HepG2 (cell line): ENCODE results near the gene NHSL1. TPM values are rescaled to one million over a fixed set of nuclear protein-coding genes. Genes with fewer than 3 reads are reported as not detected.

Experiments used
- ATAC-seq: fragments of 200-7000 bp; cut with Tn5 transposase; 3 replicates; pipeline ENCODE4 v1.9.1; 2020; ENCODE audit warnings: mild to moderate bottlenecking, moderate library complexity
- BruUV-seq: library from RNA; stranded (reverse); fragments of 400-500 nt; replicated peaks from 2 replicates; lab custom pipeline; 2021; lab: Mats Ljungman, UMichigan
- CTCF ChIA-PET: fragments of 300-600 bp; formaldehyde crosslinking; extraction: SDS; loops from one replicate; lab custom pipeline; 2021; ENCODE audit warnings: low total read pairs, inconsistent platforms, low intra/inter-chr PET ratio; lab: Yijun Ruan, JAX
- POLR2A ChIA-PET: fragments of 350-600 bp; sonication (Branson Sonifier 250); formaldehyde crosslinking; loops from one replicate; lab custom pipeline; 2020; ENCODE audit warnings: antibody characterized with exemption, inconsistent platforms; lab: Yijun Ruan, JAX
- DNase-seq: peaks from one replicate; pipeline ENCODE4 v3.0.0-alpha.2; 2015; ENCODE audit warnings: low spot score
- FAIRE-seq: peaks from 3 replicates; lab custom pipeline; 2011; peaks lifted over from hg19 to GRCh38; lab: Jason Lieb, UNC
- H2AFZ ChIP-seq: one replicate; pipeline ENCODE4 v1.6.1; 2011; ENCODE audit warnings: low read length, inconsistent platforms
- H3K27ac ChIP-seq: fragments of 300-600 bp; 3 replicates; pipeline ENCODE4 v1.8.0; 2011; ENCODE audit warnings: mixed run types, mild to moderate bottlenecking, mixed read lengths, low read length, inconsistent platforms; ENCODE audit not compliant: insufficient read depth; ENCODE audit errors: extremely low read length
- H3K27me3 ChIP-seq, 2 experiments: fragments of 200-600 bp in 1 of 2; 2 replicates in 1 of 2; 3 replicates in 1 of 2; pipeline versions ENCODE4 v1.6.0 to v1.8.0; 2011; ENCODE audit warnings: low read length in 2 of 2, mild to moderate bottlenecking in 2 of 2, moderate library complexity in 2 of 2, inconsistent platforms in 1 of 2; ENCODE audit not compliant: insufficient read depth in 2 of 2, control insufficient read depth in 1 of 2
- H3K36me3 ChIP-seq, 2 experiments: fragments of 200-600 bp in 1 of 2; replicated peaks in 1 of 2; 2 replicates in 1 of 2; 3 replicates in 1 of 2; pipeline versions ENCODE4 v1.5.1 to v1.8.0; 2011; ENCODE audit warnings: low read length in 2 of 2, inconsistent platforms in 1 of 2; ENCODE audit not compliant: insufficient read depth in 2 of 2, control insufficient read depth in 1 of 2
- H3K4me1 ChIP-seq: 2 replicates; pipeline ENCODE4 v1.5.1; 2012; ENCODE audit warnings: low read length, inconsistent platforms; ENCODE audit not compliant: insufficient read depth
- H3K4me2 ChIP-seq: 2 replicates; pipeline ENCODE4 v1.6.0; 2011; ENCODE audit warnings: low read depth, low read length, inconsistent platforms
- H3K4me3 ChIP-seq, 3 experiments: fragments of 200-600 bp in 1 of 3; sonication (generic), shearing (Covaris generic) in 1 of 3; replicated peaks in 1 of 3; 2 replicates each; pipeline ENCODE4 v1.5.1; 2011 to 2016; ENCODE audit warnings: low read length in 3 of 3, inconsistent platforms in 2 of 3, low read depth in 2 of 3, mild to moderate bottlenecking in 2 of 3, control low read depth in 1 of 3, mixed read lengths in 1 of 3; ENCODE audit not compliant: insufficient read depth in 1 of 3
- H3K79me2 ChIP-seq: one replicate; pipeline ENCODE4 v1.6.1; 2011; ENCODE audit warnings: low read length, inconsistent platforms; ENCODE audit not compliant: insufficient read depth
- H3K9ac ChIP-seq: 2 replicates; pipeline ENCODE4 v1.6.0; 2011; ENCODE audit warnings: mild to moderate bottlenecking, low read depth, low read length, inconsistent platforms; ENCODE audit not compliant: insufficient read depth
- H3K9me3 ChIP-seq: 2 replicates; pipeline ENCODE4 v1.5.1; 2012; ENCODE audit warnings: mild to moderate bottlenecking, low read length
- H4K20me1 ChIP-seq: 2 replicates; pipeline ENCODE4 v1.6.0; 2011; ENCODE audit warnings: inconsistent platforms, mild to moderate bottlenecking, low read length, moderate library complexity; ENCODE audit not compliant: insufficient read depth
- CEBPG ChIP-seq: IDR thresholded peaks from 2 replicates; pipeline ENCODE4 v1.6.1; 2016
- ELF3 ChIP-seq: IDR thresholded peaks from 2 replicates; pipeline ENCODE4 v1.6.1; 2016; ENCODE audit warnings: missing genetic modification reagents, missing compliant biosample characterization
- EP300 ChIP-seq, 3 experiments: sonication (generic) in 1 of 3; formaldehyde crosslinking in 1 of 3; IDR thresholded peaks; 2 replicates each; pipeline versions ENCODE4 v1.5.1 to v1.6.1; 2011 to 2020; ENCODE audit warnings: low read depth in 2 of 3, low read length in 2 of 3, borderline replicate concordance in 1 of 3, improper control_type of control experiment in 1 of 3, mild to moderate bottlenecking in 1 of 3, missing genetic modification reagents in 1 of 3, moderate library complexity in 1 of 3
- FOSL1 ChIP-seq: sonication (generic); formaldehyde crosslinking; IDR thresholded peaks from 2 replicates; pipeline ENCODE4 v1.9.0; 2021; ENCODE audit warnings: missing genetic modification reagents, borderline replicate concordance
- FOXA3 ChIP-seq: IDR thresholded peaks from 2 replicates; pipeline ENCODE4 v1.6.1; 2016; ENCODE audit warnings: missing genetic modification reagents, missing compliant biosample characterization
- GABPA ChIP-seq, 2 experiments: IDR thresholded peaks; 2 replicates each; pipeline ENCODE4 v1.6.1; 2011 to 2016; ENCODE audit warnings: low read depth in 2 of 2, low read length in 1 of 2, missing biosample characterization in 1 of 2, missing genetic modification characterization in 1 of 2
- MXD3 ChIP-seq: IDR thresholded peaks from 2 replicates; pipeline ENCODE4 v1.6.1; 2016; ENCODE audit warnings: mild to moderate bottlenecking, missing biosample characterization, missing genetic modification reagents
- PAF1 ChIP-seq: IDR thresholded peaks from 2 replicates; pipeline ENCODE4 v1.6.1; 2016; ENCODE audit warnings: missing genetic modification reagents, missing compliant biosample characterization
- SOX6 ChIP-seq, 2 experiments: fragments of 450-650 bp in 1 of 2; sonication (generic) in 1 of 2; formaldehyde crosslinking in 1 of 2; IDR thresholded peaks; 2 replicates each; pipeline versions ENCODE4 v1.4.0 to v1.6.1; 2017 to 2020; ENCODE audit warnings: antibody characterized with exemption in 1 of 2, mild to moderate bottlenecking in 1 of 2, missing genetic modification reagents in 1 of 2
- YEATS4 ChIP-seq: sonication (generic); formaldehyde crosslinking; IDR thresholded peaks from 2 replicates; pipeline ENCODE4 v1.4.0; 2020; ENCODE audit warnings: missing genetic modification reagents, borderline replicate concordance
- YY1 ChIP-seq: IDR thresholded peaks from 2 replicates; pipeline ENCODE4 v1.6.1; 2011; ENCODE audit warnings: low read length, low read depth, moderate library complexity, mild to moderate bottlenecking; ENCODE audit not compliant: insufficient read depth, insufficient replicate concordance
- ZFP36L2 ChIP-seq: sonication (generic); formaldehyde crosslinking; IDR thresholded peaks from 2 replicates; pipeline ENCODE4 v1.4.0; 2020; ENCODE audit warnings: missing genetic modification reagents
- ZKSCAN1 ChIP-seq: fragments of 150-350 bp; IDR thresholded peaks from 2 replicates; pipeline ENCODE4 v1.6.1; 2014; ENCODE audit warnings: low read length
- ZMYM4 ChIP-seq: sonication (generic); formaldehyde crosslinking; IDR thresholded peaks from 2 replicates; pipeline ENCODE4 v1.8.1; 2023; ENCODE audit warnings: mild to moderate bottlenecking, missing genetic modification reagents
- ZNF337 ChIP-seq: sonication (generic); formaldehyde crosslinking; IDR thresholded peaks from 2 replicates; pipeline ENCODE4 v1.5.1; 2020; ENCODE audit warnings: missing genetic modification reagents, low read depth, mild to moderate bottlenecking, borderline replicate concordance
- ZNF615 ChIP-seq: sonication (generic); formaldehyde crosslinking; IDR thresholded peaks from 2 replicates; pipeline ENCODE4 v1.5.0; 2020; ENCODE audit warnings: mild to moderate bottlenecking, missing genetic modification reagents, borderline replicate concordance
- ZNF670 ChIP-seq: sonication (generic); formaldehyde crosslinking; IDR thresholded peaks from 2 replicates; pipeline ENCODE4 v1.8.0; 2022; ENCODE audit warnings: mild to moderate bottlenecking, missing genetic modification reagents, borderline replicate concordance
- ZNF75D ChIP-seq: sonication (generic); formaldehyde crosslinking; IDR thresholded peaks from 2 replicates; pipeline ENCODE4 v1.8.1; 2023; ENCODE audit warnings: missing genetic modification reagents, mild to moderate bottlenecking, borderline replicate concordance
- ZNF782 ChIP-seq: sonication (generic); formaldehyde crosslinking; IDR thresholded peaks from 2 replicates; pipeline ENCODE4 v1.4.0; 2020; ENCODE audit warnings: missing genetic modification reagents, mild to moderate bottlenecking, borderline replicate concordance
- in situ Hi-C: cut with HindIII; loops from 2 replicates; pipeline ENCODE4 v1.10.0; 2017; ENCODE audit warnings: low pct_unique_long_range_greater_than_20kb; ENCODE audit not compliant: extremely low pct_ligation_motif_present
- intact Hi-C: fragments of 100-400 bp; cut with micrococcal nuclease; formaldehyde crosslinking; loops from one replicate; pipeline ENCODE4 v1.10.0; 2022; ENCODE audit not compliant: unreplicated experiment
- polyA plus RNA-seq, 8 experiments: library from polyadenylated mRNA; depleted of rRNA in 3 of 8; stranded (reverse) in 7 of 8; unstranded in 1 of 8; fragments of >200 nt; fragmentation: Illumina TruSeq in 4 of 8; extraction: Trizol in 4 of 8; gene quantifications; 2 replicates each; pipeline versions ENCODE4 v1.2.1 to v1.2.3, GENCODE V29; 2011 to 2016; ENCODE audit warnings: low read depth in 4 of 8, missing spikeins in 1 of 8, mixed read lengths in 1 of 8; ENCODE audit not compliant: insufficient read depth in 1 of 8
- total RNA-seq, 5 experiments: library from RNA; depleted of rRNA; stranded (reverse); fragments of >200 nt; fragmentation: Illumina TruSeq; extraction: Trizol; gene quantifications; 2 replicates each; pipeline ENCODE4 v1.2.3, GENCODE V29; 2016; ENCODE audit warnings: low read depth in 1 of 5
- TF ChIP-seq, protein P1 (sequence below): sonication (generic); formaldehyde crosslinking; IDR thresholded peaks from 2 replicates; pipeline ENCODE4 v1.4.0; 2020; ENCODE audit warnings: mild to moderate bottlenecking, missing genetic modification reagents
- TF ChIP-seq, protein P2 (sequence below): sonication (generic); formaldehyde crosslinking; IDR thresholded peaks from 2 replicates; pipeline ENCODE4 v1.8.0; 2022; ENCODE audit warnings: mild to moderate bottlenecking, missing genetic modification reagents

NHSL1 gene
- total and polyA plus RNA-seq, 2 of the 13 experiments (the other 11 are each of a cell fraction or from before 2014, with no cell fraction given) = 24.9 to 53.6 TPM

- H3K4me1 ChIP-seq = peaks cover 36% of the 10 kb centered on the region
- ChIA-PET CTCF (no interaction called here), POLR2A (interaction anchor here (1.0 to 1.4 kb wide), 2 partner anchors 18 to 150 kb away, joined by 3 to 6 read pairs; partner anchors contain the start of gene HEBP2)
- H2AFZ ChIP-seq = no peak overlapping the region
- no peak overlapping the region for H3K9ac ChIP-seq
- FAIRE-seq = no peak
- no peak; the same call in 2 of the 3 replicates for ATAC-seq
- BruUV-seq = no TSS peak
- H3K4me2 ChIP-seq = no peak overlapping the region
- H3K4me3 ChIP-seq = no peak overlapping the region
- H3K27me3 ChIP-seq = no peaks in the 10 kb centered on the region
- no peaks in the 10 kb centered on the region for H4K20me1 ChIP-seq
- peak; percentile 38 for DNase-seq
- intact Hi-C loops (loop anchor here (5.0 kb wide), 1 partner anchor 349 kb away; the partner anchor contains the start of gene CCDC28A), in situ Hi-C loops (no loop called here)
- H3K9me3 ChIP-seq = no peaks in the 10 kb centered on the region
- H3K27ac ChIP-seq = no peak overlapping the region
- H3K36me3 ChIP-seq = peaks cover 23 to 49% of the 10 kb centered on the region in 2 experiments
- no peaks in the 10 kb centered on the region for H3K79me2 ChIP-seq
- TF ChIP-seq ZNF75D (CRISPR knock-in tag) (no peak), MXD3 (CRISPR knock-in tag) (no peak), ZNF337 (CRISPR knock-in tag) (no peak), EP300 (IDR thresholded peaks at IDR 0.05; ENCODE audit: low read depth in 2 of 2, low read length in 2 of 2) (peak in 1 of 2 experiments; percentile 57; a peak in 1 of 4 replicates), EP300 (CRISPR knock-in tag; IDR thresholded peaks at IDR 0.05; ENCODE audit: borderline replicate concordance) (no peak), ZNF615 (CRISPR knock-in tag) (no peak), YEATS4 (CRISPR knock-in tag) (no peak), ZKSCAN1 (no peak), FOSL1 (CRISPR knock-in tag) (no peak), ELF3 (peak; percentile 44), YY1 (no peak), ZMYM4 (CRISPR knock-in tag) (no peak), CEBPG (CRISPR knock-in tag) (peak; percentile 81), PAF1 (CRISPR knock-in tag) (no peak), GABPA (IDR thresholded peaks at IDR 0.05; ENCODE audit: low read depth, low read length) (no peak), GABPA (CRISPR knock-in tag; IDR thresholded peaks at IDR 0.05; ENCODE audit: low read depth) (peak; percentile 33; the same call in 1 of the 2 replicates), SOX6 (IDR thresholded peaks at IDR 0.05) (no peak), SOX6 (CRISPR knock-in tag; IDR thresholded peaks at IDR 0.05) (no peak), ZNF782 (CRISPR knock-in tag) (no peak), FOXA3 (peak; percentile 36; the same call in 1 of the 2 replicates), ZNF670 (CRISPR knock-in tag) (no peak), ZFP36L2 (CRISPR knock-in tag) (no peak)
- TF ChIP-seq, protein P1, sequence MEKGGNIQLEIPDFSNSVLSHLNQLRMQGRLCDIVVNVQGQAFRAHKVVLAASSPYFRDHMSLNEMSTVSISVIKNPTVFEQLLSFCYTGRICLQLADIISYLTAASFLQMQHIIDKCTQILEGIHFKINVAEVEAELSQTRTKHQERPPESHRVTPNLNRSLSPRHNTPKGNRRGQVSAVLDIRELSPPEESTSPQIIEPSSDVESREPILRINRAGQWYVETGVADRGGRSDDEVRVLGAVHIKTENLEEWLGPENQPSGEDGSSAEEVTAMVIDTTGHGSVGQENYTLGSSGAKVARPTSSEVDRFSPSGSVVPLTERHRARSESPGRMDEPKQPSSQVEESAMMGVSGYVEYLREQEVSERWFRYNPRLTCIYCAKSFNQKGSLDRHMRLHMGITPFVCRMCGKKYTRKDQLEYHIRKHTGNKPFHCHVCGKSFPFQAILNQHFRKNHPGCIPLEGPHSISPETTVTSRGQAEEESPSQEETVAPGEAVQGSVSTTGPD (CRISPR knock-in tag) = peak; percentile 90; the same call in 1 of the 2 replicates
- TF ChIP-seq, protein P2, sequence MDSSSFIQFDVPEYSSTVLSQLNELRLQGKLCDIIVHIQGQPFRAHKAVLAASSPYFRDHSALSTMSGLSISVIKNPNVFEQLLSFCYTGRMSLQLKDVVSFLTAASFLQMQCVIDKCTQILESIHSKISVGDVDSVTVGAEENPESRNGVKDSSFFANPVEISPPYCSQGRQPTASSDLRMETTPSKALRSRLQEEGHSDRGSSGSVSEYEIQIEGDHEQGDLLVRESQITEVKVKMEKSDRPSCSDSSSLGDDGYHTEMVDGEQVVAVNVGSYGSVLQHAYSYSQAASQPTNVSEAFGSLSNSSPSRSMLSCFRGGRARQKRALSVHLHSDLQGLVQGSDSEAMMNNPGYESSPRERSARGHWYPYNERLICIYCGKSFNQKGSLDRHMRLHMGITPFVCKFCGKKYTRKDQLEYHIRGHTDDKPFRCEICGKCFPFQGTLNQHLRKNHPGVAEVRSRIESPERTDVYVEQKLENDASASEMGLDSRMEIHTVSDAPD (CRISPR knock-in tag) = peak; percentile 81; the same call in 1 of the 2 replicates
Observed at GRCh38 chr6:138422861-138423260, 76.4 kb downstream of the NHSL1 start.
